Activated CD8-positive, alpha-beta T cell treated with anti-CD3 and anti-CD28 coated beads for 36 hours (primary cell): Measurements from ENCODE around the gene C6orf118. TPM values are rescaled to one million over a fixed set of nuclear protein-coding genes. Genes with fewer than 3 reads are reported as not detected.

Source experiments
- ATAC-seq: fragments of 200-7000 bp; cut with Tn5 transposase; one replicate; pipeline ENCODE4 v1.10.0; 2021; ENCODE audit warnings: mild to moderate bottlenecking, moderate library complexity
- CTCF ChIA-PET: fragments of 350-600 bp; sonication (Branson Sonifier 250); formaldehyde crosslinking; loops from one replicate; lab custom pipeline; 2021; ENCODE audit warnings: antibody characterized with exemption; lab: Charles Lee
- POLR2A ChIA-PET: fragments of 350-600 bp; sonication (Branson Sonifier 250); formaldehyde crosslinking; loops from one replicate; lab custom pipeline; 2021; ENCODE audit warnings: antibody characterized with exemption; lab: Charles Lee
- DNase-seq: peaks from one replicate; pipeline ENCODE4 v3.0.0-alpha.2; 2020
- H3K27ac Mint-ChIP-seq: one replicate; pipeline ENCODE4 v1.8.0; 2021; ENCODE audit warnings: mild to moderate bottlenecking, mixed read lengths
- H3K27me3 Mint-ChIP-seq: one replicate; pipeline ENCODE4 v1.8.0; 2021; ENCODE audit warnings: mixed read lengths
- H3K36me3 Mint-ChIP-seq: one replicate; pipeline ENCODE4 v1.8.0; 2021; ENCODE audit warnings: low read depth, mixed read lengths
- H3K4me1 Mint-ChIP-seq: one replicate; pipeline ENCODE4 v1.8.0; 2021; ENCODE audit warnings: low read depth, mixed read lengths
- H3K4me3 Mint-ChIP-seq: one replicate; pipeline ENCODE4 v1.8.0; 2021; ENCODE audit warnings: mild to moderate bottlenecking, moderate library complexity, mixed read lengths
- H3K9me3 Mint-ChIP-seq: one replicate; pipeline ENCODE4 v1.8.0; 2021; ENCODE audit warnings: mixed read lengths
- intact Hi-C: fragments of 100-400 bp; cut with micrococcal nuclease; formaldehyde crosslinking; loops from one replicate; pipeline ENCODE4 v1.10.0; 2022
- total RNA-seq, 2 experiments: library from RNA; stranded (reverse); gene quantifications; one replicate each; pipeline ENCODE4 v1.2.3, GENCODE V29; 2021
- TF ChIP-seq, protein P1 (sequence below): fragments of 200-600 bp; IDR thresholded peaks from one replicate; pipeline ENCODE4 v1.8.0; 2022; ENCODE audit warnings: antibody characterized with exemption, mild to moderate bottlenecking

Gene C6orf118
- total RNA-seq, 2 experiments from 2014 or later = not detected

DNA sequence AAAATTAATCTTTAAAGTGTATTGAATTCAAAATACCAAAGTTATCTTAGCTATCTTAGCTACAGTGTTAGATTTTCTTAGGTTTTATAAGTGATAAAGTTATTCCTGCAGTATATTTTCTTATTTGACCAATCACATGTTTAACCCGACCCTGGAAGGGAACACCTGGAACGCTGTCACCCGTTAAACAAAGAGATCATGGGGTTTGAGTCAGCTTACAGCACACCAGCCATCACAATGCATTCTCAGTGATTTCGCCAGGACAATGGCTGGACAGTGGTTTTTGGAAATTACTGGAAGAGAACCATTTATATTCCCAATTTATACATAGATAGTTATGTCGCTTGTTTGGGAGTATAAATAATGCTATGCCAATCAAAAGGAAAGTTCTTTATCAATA lies 10.5 kb downstream of the C6orf118 start:
- POLR2A ChIA-PET = no interaction called here
- ATAC-seq (no peak), DNase-seq (no peak)
- no peaks in the 10 kb centered on the region for H3K27me3 Mint-ChIP-seq
- intact Hi-C loops = no loop called here
- H3K27ac Mint-ChIP-seq = no peak overlapping the region
- no peaks in the 10 kb centered on the region for H3K4me1 Mint-ChIP-seq
- CTCF ChIA-PET = no interaction called here
- TF ChIP-seq, protein P1, sequence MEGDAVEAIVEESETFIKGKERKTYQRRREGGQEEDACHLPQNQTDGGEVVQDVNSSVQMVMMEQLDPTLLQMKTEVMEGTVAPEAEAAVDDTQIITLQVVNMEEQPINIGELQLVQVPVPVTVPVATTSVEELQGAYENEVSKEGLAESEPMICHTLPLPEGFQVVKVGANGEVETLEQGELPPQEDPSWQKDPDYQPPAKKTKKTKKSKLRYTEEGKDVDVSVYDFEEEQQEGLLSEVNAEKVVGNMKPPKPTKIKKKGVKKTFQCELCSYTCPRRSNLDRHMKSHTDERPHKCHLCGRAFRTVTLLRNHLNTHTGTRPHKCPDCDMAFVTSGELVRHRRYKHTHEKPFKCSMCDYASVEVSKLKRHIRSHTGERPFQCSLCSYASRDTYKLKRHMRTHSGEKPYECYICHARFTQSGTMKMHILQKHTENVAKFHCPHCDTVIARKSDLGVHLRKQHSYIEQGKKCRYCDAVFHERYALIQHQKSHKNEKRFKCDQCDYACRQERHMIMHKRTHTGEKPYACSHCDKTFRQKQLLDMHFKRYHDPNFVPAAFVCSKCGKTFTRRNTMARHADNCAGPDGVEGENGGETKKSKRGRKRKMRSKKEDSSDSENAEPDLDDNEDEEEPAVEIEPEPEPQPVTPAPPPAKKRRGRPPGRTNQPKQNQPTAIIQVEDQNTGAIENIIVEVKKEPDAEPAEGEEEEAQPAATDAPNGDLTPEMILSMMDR = no peak
- peaks cover 7% of the 10 kb centered on the region for H3K9me3 Mint-ChIP-seq
- no peak overlapping the region for H3K4me3 Mint-ChIP-seq
- no peaks in the 10 kb centered on the region for H3K36me3 Mint-ChIP-seq

GRCh38 chr6:165298402-165298801 lies 11.0 kb downstream of the C6orf118 start:
- intact Hi-C loops = no loop called here
- ChIA-PET POLR2A (no interaction called here), CTCF (no interaction called here)
- H3K27ac Mint-ChIP-seq = no peak overlapping the region
- TF ChIP-seq, protein P1 = no peak
- H3K4me3 Mint-ChIP-seq = no peak overlapping the region
- H3K36me3 Mint-ChIP-seq = no peaks in the 10 kb centered on the region
- ATAC-seq (no peak), DNase-seq (no peak)
- H3K4me1 Mint-ChIP-seq = no peaks in the 10 kb centered on the region
- no peaks in the 10 kb centered on the region for H3K27me3 Mint-ChIP-seq
- H3K9me3 Mint-ChIP-seq = peaks cover 7% of the 10 kb centered on the region

- no peaks in the 10 kb centered on the region for H3K27me3 Mint-ChIP-seq
- CTCF ChIA-PET = no interaction called here
- DNase-seq (no peak), ATAC-seq (no peak)
- H3K4me1 Mint-ChIP-seq = no peaks in the 10 kb centered on the region
- intact Hi-C loops = no loop called here
- H3K27ac Mint-ChIP-seq = no peak overlapping the region
- POLR2A ChIA-PET = no interaction called here
- no peak overlapping the region for H3K4me3 Mint-ChIP-seq
- TF ChIP-seq, protein P1 = no peak
- H3K9me3 Mint-ChIP-seq = peaks cover 8% of the 10 kb centered on the region
- no peaks in the 10 kb centered on the region for H3K36me3 Mint-ChIP-seq
These were observed 16.7 kb downstream of the C6orf118 start for GRCh38 chr6:165292657-165293056.

DNA sequence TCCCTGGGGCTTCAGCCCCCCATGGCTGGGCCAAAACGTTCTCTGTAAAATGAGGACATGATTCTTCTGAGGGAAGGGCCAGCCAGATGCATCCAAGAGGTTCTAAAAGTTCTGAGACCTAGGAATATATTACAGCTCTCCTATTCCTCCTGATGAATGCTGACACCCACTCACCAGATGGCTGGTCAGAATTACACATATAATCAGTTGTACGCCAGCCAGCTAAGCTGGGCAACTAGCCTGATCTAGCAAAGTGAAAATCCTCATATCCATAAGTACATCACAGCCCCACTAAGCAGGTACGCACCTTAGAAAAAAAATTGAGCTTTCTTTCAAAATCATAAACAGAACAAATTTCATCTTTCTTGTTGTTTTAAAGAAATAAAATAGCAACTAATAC lies 34.8 kb downstream of the C6orf118 start:
- ATAC-seq (no peak), DNase-seq (no peak)
- Mint-ChIP-seq H3K4me1 (no peaks in the 10 kb centered on the region), H3K27me3 (no peaks in the 10 kb centered on the region), H3K36me3 (no peaks in the 10 kb centered on the region), H3K4me3 (no peak overlapping the region), H3K9me3 (no peaks in the 10 kb centered on the region), H3K27ac (no peak overlapping the region)
- CTCF ChIA-PET = no interaction called here
- POLR2A ChIA-PET = no interaction called here
- intact Hi-C loops = no loop called here
- TF ChIP-seq, protein P1 = no peak

GRCh38 chr6:165272585-165272984 lies 36.8 kb downstream of the C6orf118 start:
- Mint-ChIP-seq H3K4me3 (no peak overlapping the region), H3K36me3 (no peaks in the 10 kb centered on the region), H3K4me1 (no peaks in the 10 kb centered on the region), H3K9me3 (no peaks in the 10 kb centered on the region), H3K27me3 (no peaks in the 10 kb centered on the region), H3K27ac (no peak overlapping the region)
- POLR2A ChIA-PET = interaction anchor here (0.6 kb wide), 1 partner anchor 1261 kb away, joined by 3 read pairs; no protein-coding TSS in a partner anchor
- TF ChIP-seq, protein P1 = no peak
- ATAC-seq (no peak), DNase-seq (no peak)
- intact Hi-C loops = no loop called here
- CTCF ChIA-PET = no interaction called here
